Activated naive CD8-positive, alpha-beta T cell treated with anti-CD3 and anti-CD28 coated beads, Interleukin-2, amount 50 U/mL, for 24 hours (primary cell): ENCODE data around the gene CCL4.
"Not testable (repeated sequence)": the region's sequence is repeated elsewhere in the genome, so short reads cannot be mapped to it uniquely, and the experiment has no call there.

Experiments used
- ATAC-seq: fragments of 150-1000 bp; cut with Tn5 transposase; one replicate; pipeline ENCODE4 v1.10.0; 2021
- DNase-seq: peaks from one replicate; pipeline ENCODE4 v3.0.0; 2021
- H3K27ac Mint-ChIP-seq: one replicate; pipeline ENCODE4 v1.8.0; 2021; ENCODE audit warnings: mild to moderate bottlenecking, mixed read lengths
- H3K27me3 Mint-ChIP-seq: one replicate; pipeline ENCODE4 v1.8.0; 2021; ENCODE audit warnings: mixed read lengths
- H3K36me3 Mint-ChIP-seq: one replicate; pipeline ENCODE4 v1.8.0; 2021; ENCODE audit warnings: low read depth, mixed read lengths
- H3K4me1 Mint-ChIP-seq: one replicate; pipeline ENCODE4 v1.8.0; 2021; ENCODE audit warnings: mixed read lengths
- H3K4me3 Mint-ChIP-seq: one replicate; pipeline ENCODE4 v1.8.0; 2021; ENCODE audit warnings: mild to moderate bottlenecking, moderate library complexity, mixed read lengths
- H3K9me3 Mint-ChIP-seq: one replicate; pipeline ENCODE4 v1.8.0; 2021; ENCODE audit warnings: mixed read lengths

The CCL4 gene

GRCh38 chr17:36117505-36118382 lies 14.1 kb downstream of the CCL4 start:
- H3K27ac Mint-ChIP-seq: peak overlapping the region; percentile 62
- H3K9me3 Mint-ChIP-seq: peaks cover 9% of the 10 kb centered on the region
- H3K36me3 Mint-ChIP-seq: peaks cover 3% of the 10 kb centered on the region
- peaks cover 46% of the 10 kb centered on the region for H3K4me1 Mint-ChIP-seq
- H3K27me3 Mint-ChIP-seq: peaks cover 21% of the 10 kb centered on the region
- peak; percentile 51 for DNase-seq
- peak; percentile 90 for ATAC-seq
- peak overlapping the region; percentile 11 for H3K4me3 Mint-ChIP-seq

- Mint-ChIP-seq H3K27me3 (peaks cover 21% of the 10 kb centered on the region), H3K36me3 (peaks cover 2% of the 10 kb centered on the region), H3K4me1 (peaks cover 46% of the 10 kb centered on the region), H3K4me3 (peak overlapping the region; percentile 1), H3K9me3 (peaks cover 3% of the 10 kb centered on the region), H3K27ac (peak overlapping the region; percentile 62)
- ATAC-seq (no peak), DNase-seq (no peak)
Measured at GRCh38 chr17:36118477-36119353, 15.1 kb downstream of the CCL4 start.

- peaks cover 46% of the 10 kb centered on the region for H3K4me1 Mint-ChIP-seq
- H3K4me3 Mint-ChIP-seq: no peak overlapping the region
- DNase-seq (no peak), ATAC-seq (no peak)
- peak overlapping the region; percentile 5 for H3K27ac Mint-ChIP-seq
- peaks cover 17% of the 10 kb centered on the region for H3K27me3 Mint-ChIP-seq
- H3K36me3 Mint-ChIP-seq: peaks cover 2% of the 10 kb centered on the region
- H3K9me3 Mint-ChIP-seq: peaks cover 3% of the 10 kb centered on the region
Measured at GRCh38 chr17:36120221-36120620, 16.6 kb downstream of the CCL4 start.

GRCh38 chr17:36121099-36121498 lies 17.5 kb downstream of the CCL4 start:
- H3K4me1 Mint-ChIP-seq: peaks cover 44% of the 10 kb centered on the region
- not testable (repeated sequence) for H3K36me3 Mint-ChIP-seq

GRCh38 chr17:36123431-36123830 lies 19.8 kb downstream of the CCL4 start:
- Mint-ChIP-seq H3K9me3 (peaks cover 15% of the 10 kb centered on the region), H3K27ac (no peak overlapping the region), H3K4me1 (peaks cover 38% of the 10 kb centered on the region), H3K27me3 (peaks cover 14% of the 10 kb centered on the region), H3K36me3 (peaks cover 6% of the 10 kb centered on the region), H3K4me3 (no peak overlapping the region)
- DNase-seq (no peak), ATAC-seq (no peak)

More at GRCh38 chr17:36121099-36121498, 17.5 kb downstream of the CCL4 start:
- not testable (repeated sequence) for H3K4me3 Mint-ChIP-seq, ATAC-seq, H3K9me3 Mint-ChIP-seq, DNase-seq
- peak overlapping the region; percentile 5 for H3K27ac Mint-ChIP-seq
- peaks cover 15% of the 10 kb centered on the region for H3K27me3 Mint-ChIP-seq

GRCh38 chr17:36124879-36125824 lies 21.5 kb downstream of the CCL4 start:
- ATAC-seq (peak; percentile 21), DNase-seq (no peak)
- peaks cover 6% of the 10 kb centered on the region for H3K36me3 Mint-ChIP-seq
- peaks cover 15% of the 10 kb centered on the region for H3K9me3 Mint-ChIP-seq
- H3K4me1 Mint-ChIP-seq: peaks cover 24% of the 10 kb centered on the region
- H3K27ac Mint-ChIP-seq: no peak overlapping the region
- H3K4me3 Mint-ChIP-seq: no peak overlapping the region
- peaks cover 19% of the 10 kb centered on the region for H3K27me3 Mint-ChIP-seq

GRCh38 chr17:36127199-36127893 lies 23.7 kb downstream of the CCL4 start:
- DNase-seq (no peak), ATAC-seq (no peak)
- Mint-ChIP-seq H3K27ac (no peak overlapping the region), H3K36me3 (peaks cover 4% of the 10 kb centered on the region), H3K9me3 (peaks cover 12% of the 10 kb centered on the region), H3K4me1 (peaks cover 16% of the 10 kb centered on the region), H3K27me3 (peaks cover 15% of the 10 kb centered on the region), H3K4me3 (no peak overlapping the region)

- Mint-ChIP-seq H3K9me3 (peaks cover 12% of the 10 kb centered on the region), H3K27me3 (peaks cover 15% of the 10 kb centered on the region), H3K4me3 (no peak overlapping the region), H3K27ac (no peak overlapping the region), H3K4me1 (peaks cover 16% of the 10 kb centered on the region), H3K36me3 (peaks cover 4% of the 10 kb centered on the region)
- DNase-seq (no peak), ATAC-seq (no peak)
Measured at GRCh38 chr17:36127911-36128310, 24.3 kb downstream of the CCL4 start.

GRCh38 chr17:36128411-36128978 lies 24.9 kb downstream of the CCL4 start:
- Mint-ChIP-seq H3K4me1 (peaks cover 16% of the 10 kb centered on the region), H3K9me3 (peaks cover 12% of the 10 kb centered on the region), H3K27me3 (peaks cover 15% of the 10 kb centered on the region), H3K36me3 (peaks cover 4% of the 10 kb centered on the region), H3K27ac (no peak overlapping the region), H3K4me3 (no peak overlapping the region)
- no peak for ATAC-seq
- no peak for DNase-seq

- DNase-seq (no peak), ATAC-seq (no peak)
- H3K36me3 Mint-ChIP-seq: peaks cover 4% of the 10 kb centered on the region
- H3K27me3 Mint-ChIP-seq: peaks cover 15% of the 10 kb centered on the region
- peaks cover 12% of the 10 kb centered on the region for H3K9me3 Mint-ChIP-seq
- H3K4me1 Mint-ChIP-seq: peaks cover 16% of the 10 kb centered on the region
- H3K4me3 Mint-ChIP-seq: no peak overlapping the region
- H3K27ac Mint-ChIP-seq: no peak overlapping the region
Measured at GRCh38 chr17:36129616-36130015, 26.0 kb downstream of the CCL4 start.

GRCh38 chr17:36130346-36130745 lies 26.7 kb downstream of the CCL4 start:
- Mint-ChIP-seq H3K9me3 (peaks cover 12% of the 10 kb centered on the region), H3K4me1 (peaks cover 16% of the 10 kb centered on the region), H3K4me3 (no peak overlapping the region), H3K27ac (no peak overlapping the region), H3K36me3 (peaks cover 4% of the 10 kb centered on the region), H3K27me3 (peaks cover 18% of the 10 kb centered on the region)
- ATAC-seq (no peak), DNase-seq (no peak)

- no peak for DNase-seq
- Mint-ChIP-seq H3K36me3 (no peaks in the 10 kb centered on the region), H3K9me3 (peaks cover 4% of the 10 kb centered on the region), H3K27ac (no peak overlapping the region), H3K4me1 (peaks cover 26% of the 10 kb centered on the region), H3K4me3 (no peak overlapping the region), H3K27me3 (peaks cover 20% of the 10 kb centered on the region)
- ATAC-seq: no peak
Measured at GRCh38 chr17:36131421-36131820, 27.8 kb downstream of the CCL4 start.

- no peak for DNase-seq
Measured at GRCh38 chr17:36131931-36132330, 28.3 kb downstream of the CCL4 start.

More at GRCh38 chr17:36131931-36132330, 28.3 kb downstream of the CCL4 start:
- H3K4me3 Mint-ChIP-seq: no peak overlapping the region
- peaks cover 20% of the 10 kb centered on the region for H3K27me3 Mint-ChIP-seq
- H3K36me3 Mint-ChIP-seq: no peaks in the 10 kb centered on the region
- no peak overlapping the region for H3K27ac Mint-ChIP-seq
- peaks cover 22% of the 10 kb centered on the region for H3K4me1 Mint-ChIP-seq
- peaks cover under 1% of the 10 kb centered on the region for H3K9me3 Mint-ChIP-seq
- ATAC-seq: no peak
